Smooth muscle cell of the pulmonary artery (primary cell): ENCODE data around the gene PCGF6. TPM values are rescaled to one million over a fixed set of nuclear protein-coding genes. Genes with fewer than 3 reads are reported as not detected.

Experiments
- total RNA-seq: library from RNA; depleted of rRNA; stranded (reverse); fragments of >200 nt; gene quantifications from 2 replicates; pipeline ENCODE4 v1.2.3, GENCODE V29; 2014

PCGF6 gene, protein sequence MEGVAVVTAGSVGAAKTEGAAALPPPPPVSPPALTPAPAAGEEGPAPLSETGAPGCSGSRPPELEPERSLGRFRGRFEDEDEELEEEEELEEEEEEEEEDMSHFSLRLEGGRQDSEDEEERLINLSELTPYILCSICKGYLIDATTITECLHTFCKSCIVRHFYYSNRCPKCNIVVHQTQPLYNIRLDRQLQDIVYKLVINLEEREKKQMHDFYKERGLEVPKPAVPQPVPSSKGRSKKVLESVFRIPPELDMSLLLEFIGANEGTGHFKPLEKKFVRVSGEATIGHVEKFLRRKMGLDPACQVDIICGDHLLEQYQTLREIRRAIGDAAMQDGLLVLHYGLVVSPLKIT
- total RNA-seq = 8.3 and 8.5 TPM in 2 replicates

DNA sequence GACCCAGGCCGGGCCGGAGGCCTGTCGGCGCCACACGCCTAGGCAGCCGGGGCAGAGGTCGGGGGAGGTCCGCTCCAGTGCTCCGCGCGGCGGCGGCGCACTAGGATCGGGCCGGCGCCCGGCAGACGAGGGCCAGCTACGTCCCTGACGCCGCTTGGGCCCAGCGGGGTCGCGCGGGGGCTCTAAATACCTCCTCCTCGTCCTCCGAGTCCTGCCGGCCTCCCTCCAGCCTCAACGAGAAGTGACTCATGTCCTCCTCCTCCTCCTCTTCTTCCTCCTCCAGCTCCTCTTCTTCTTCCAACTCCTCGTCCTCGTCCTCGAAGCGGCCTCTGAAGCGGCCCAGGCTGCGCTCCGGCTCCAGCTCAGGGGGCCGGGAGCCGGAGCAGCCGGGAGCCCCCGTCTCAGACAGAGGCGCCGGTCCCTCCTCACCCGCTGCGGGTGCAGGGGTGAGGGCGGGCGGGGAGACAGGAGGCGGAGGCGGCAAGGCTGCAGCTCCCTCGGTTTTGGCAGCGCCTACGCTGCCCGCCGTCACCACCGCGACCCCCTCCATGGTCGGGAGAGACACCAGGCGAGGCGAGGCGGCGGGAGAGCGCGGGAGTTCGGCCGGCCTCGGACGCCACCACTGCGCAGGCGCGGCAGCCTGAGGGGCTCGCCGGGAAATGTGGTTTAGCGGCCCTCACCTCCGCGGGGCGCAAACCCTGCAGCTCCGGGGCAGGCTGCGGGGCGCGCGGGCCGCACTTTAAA, at the start of gene PCGF6:
TSS of gene PCGF6 (minus strand) at position 624 of the 744 bp plus-strand sequence. CDS start at position 550, 74 bp downstream.

DNA sequence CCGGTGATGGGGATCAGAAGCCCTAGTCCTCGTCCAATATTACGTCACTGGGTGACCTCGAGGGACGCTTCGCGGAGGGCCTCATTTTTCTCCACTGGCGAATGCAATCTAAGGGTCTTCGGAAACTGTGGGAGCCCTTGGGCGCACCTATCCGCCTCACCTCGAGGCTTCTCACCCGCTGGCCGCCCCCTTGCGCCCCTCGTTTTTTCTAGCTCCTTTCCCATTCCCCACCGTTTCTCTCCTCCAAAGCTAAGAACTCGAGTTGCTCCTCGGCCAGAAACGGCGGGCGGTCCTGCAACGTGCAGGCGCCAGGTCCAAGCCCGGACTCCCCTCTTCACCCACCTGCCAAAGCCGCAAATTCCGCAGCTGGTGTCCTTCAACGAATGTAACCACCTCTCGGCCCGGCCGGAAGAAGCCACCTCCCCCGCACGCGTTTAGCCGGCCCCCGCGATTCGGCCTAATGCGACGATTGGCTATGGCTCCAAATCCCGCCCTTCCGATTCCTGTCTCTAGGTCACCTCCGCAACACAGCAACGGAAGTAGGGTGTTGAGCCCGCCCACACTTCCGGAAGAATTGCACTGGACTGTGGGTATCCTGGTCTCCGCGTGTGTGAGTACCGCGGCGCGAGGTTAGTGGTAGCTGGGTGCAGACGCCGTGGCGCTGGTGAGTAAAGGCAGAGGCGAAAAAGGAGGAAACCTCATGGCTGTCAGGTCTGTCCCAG, 45.3 kb upstream of the PCGF6 start, which contains the start of the genes ATP5MK and PDCD11:
TSS of gene ATP5MK (minus strand) at position 409 of the 722 bp plus-strand sequence. CDS start 4,018 bp downstream, outside the sequence.
TSS of gene PDCD11 (plus strand) at position 560 of the 722 bp plus-strand sequence. CDS start 1,801 bp downstream, outside the sequence.

DNA sequence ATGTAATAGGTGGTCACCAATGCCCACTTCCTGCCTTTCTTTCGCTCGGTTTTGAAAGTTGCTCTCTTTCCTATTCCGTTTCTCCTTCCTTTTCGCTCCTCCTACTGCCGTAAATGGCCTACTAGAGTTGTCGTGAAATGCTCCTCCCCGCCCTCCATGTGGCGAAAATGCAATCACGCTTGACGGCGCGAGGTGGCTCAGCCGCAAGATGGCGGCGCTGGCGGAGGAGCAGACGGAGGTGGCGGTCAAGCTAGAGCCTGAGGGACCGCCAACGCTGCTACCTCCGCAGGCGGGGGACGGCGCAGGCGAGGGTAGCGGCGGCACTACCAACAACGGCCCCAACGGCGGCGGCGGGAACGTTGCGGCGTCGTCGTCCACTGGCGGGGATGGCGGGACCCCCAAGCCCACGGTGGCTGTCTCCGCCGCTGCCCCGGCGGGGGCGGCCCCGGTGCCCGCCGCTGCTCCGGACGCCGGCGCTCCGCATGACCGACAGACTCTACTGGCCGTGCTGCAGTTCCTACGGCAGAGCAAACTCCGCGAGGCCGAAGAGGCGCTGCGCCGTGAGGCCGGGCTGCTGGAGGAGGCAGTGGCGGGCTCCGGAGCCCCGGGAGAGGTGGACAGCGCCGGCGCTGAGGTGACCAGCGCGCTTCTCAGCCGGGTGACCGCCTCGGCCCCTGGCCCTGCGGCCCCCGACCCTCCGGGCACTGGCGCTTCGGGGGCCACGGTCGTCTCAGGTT, 17.0 kb upstream of the PCGF6 start, which contains the start of gene TAF5:
TSS of gene TAF5 (plus strand) at position 195 of the 737 bp plus-strand sequence. CDS start at position 209, 14 bp downstream.

DNA sequence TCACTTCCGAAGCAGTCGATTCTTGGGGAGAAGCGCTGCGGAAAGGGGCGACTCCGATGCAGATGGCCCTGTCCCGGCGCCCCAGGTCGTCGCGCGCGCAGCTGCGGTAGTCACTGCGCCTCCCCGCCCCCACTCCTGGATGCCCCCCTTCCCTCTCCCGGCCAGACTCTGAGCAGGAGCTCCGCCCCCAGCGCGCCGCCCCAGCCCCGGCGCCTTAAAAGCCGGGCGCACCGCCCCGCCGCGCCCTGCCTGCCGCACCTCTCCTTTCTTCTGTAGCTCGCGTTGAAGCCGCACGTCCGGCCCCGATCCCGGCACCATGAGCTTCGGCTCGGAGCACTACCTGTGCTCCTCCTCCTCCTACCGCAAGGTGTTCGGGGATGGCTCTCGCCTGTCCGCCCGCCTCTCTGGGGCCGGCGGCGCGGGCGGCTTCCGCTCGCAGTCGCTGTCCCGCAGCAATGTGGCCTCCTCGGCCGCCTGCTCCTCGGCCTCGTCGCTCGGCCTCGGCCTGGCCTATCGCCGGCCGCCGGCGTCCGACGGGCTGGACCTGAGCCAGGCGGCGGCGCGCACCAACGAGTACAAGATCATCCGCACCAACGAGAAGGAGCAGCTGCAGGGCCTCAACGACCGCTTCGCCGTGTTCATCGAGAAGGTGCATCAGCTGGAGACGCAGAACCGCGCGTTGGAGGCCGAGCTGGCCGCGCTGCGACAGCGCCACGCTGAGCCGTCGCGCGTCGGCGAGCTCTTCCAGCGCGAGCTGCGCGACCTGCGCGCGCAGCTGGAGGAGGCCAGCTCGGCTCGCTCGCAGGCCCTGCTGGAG, 73.8 kb downstream of the PCGF6 start, which contains the start of gene INA:
TSS of gene INA (plus strand) at position 243 of the 817 bp plus-strand sequence. CDS start at position 317, 74 bp downstream.

Other genes starting within 250 kb of the PCGF6 start
- 69.8 and 71.2 TPM in 2 replicates for gene NT5C2, start 157.9 kb downstream of the PCGF6 start, total RNA-seq
- 0.07 TPM in 1 of 2 replicates, not detected in the other for gene RPEL1, start 105.3 kb downstream of the PCGF6 start, total RNA-seq
- gene INA, start 74.0 kb downstream of the PCGF6 start, total RNA-seq = 0.33 and 1.3 TPM in 2 replicates
- 3.2 and 4.5 TPM in 2 replicates for gene TAF5, start 16.8 kb upstream of the PCGF6 start, total RNA-seq
- 71.9 and 103 TPM in 2 replicates for gene ATP5MK, start 45.3 kb upstream of the PCGF6 start, total RNA-seq
- gene PDCD11, start 45.5 kb upstream of the PCGF6 start, total RNA-seq = 28.0 and 47.1 TPM in 2 replicates
- 22.6 and 39.7 TPM in 2 replicates for gene CALHM2, start 101.2 kb upstream of the PCGF6 start, total RNA-seq
- not detected in 2 replicates for gene CALHM1, start 107.8 kb upstream of the PCGF6 start, total RNA-seq
- not detected in 2 replicates for gene CALHM3, start 128.1 kb upstream of the PCGF6 start, total RNA-seq
- under 0.01 and 0.63 TPM in 2 replicates for gene NEURL1, start 142.6 kb upstream of the PCGF6 start, total RNA-seq